ACC112 (cell line): ENCODE results near the gene SMAD1.
"Not testable (repeated sequence)": the region's sequence is repeated elsewhere in the genome, so short reads cannot be mapped to it uniquely, and the experiment has no call there.

ENCODE experiments used
- H2AFZ ChIP-seq: fragments of 200-600 bp; sonication (generic); one replicate; pipeline ENCODE4 v1.6.0; 2017; ENCODE audit warnings: antibody characterized with exemption, low read length; ENCODE audit not compliant: unreplicated experiment
- H3K27ac ChIP-seq: fragments of 200-600 bp; sonication (generic); 2 replicates; pipeline ENCODE4 v1.5.1; 2014; ENCODE audit warnings: low read depth, mild to moderate bottlenecking, antibody characterized with exemption, low read length, moderate library complexity
- H3K27me3 ChIP-seq: fragments of 200-600 bp; sonication (generic); 2 replicates; pipeline ENCODE4 v1.6.1; 2014; ENCODE audit warnings: mild to moderate bottlenecking, antibody characterized with exemption, low read length, moderate library complexity, mixed read lengths; ENCODE audit not compliant: insufficient read depth
- H3K36me3 ChIP-seq: fragments of 200-600 bp; sonication (generic); 2 replicates; pipeline ENCODE4 v1.6.1; 2016; ENCODE audit warnings: mild to moderate bottlenecking, antibody characterized with exemption, low read length, moderate library complexity, mixed read lengths; ENCODE audit not compliant: insufficient read depth
- H3K4me1 ChIP-seq: fragments of 200-600 bp; sonication (generic); one replicate; pipeline ENCODE4 v1.6.1; 2016; ENCODE audit warnings: low read length, mixed read lengths; ENCODE audit not compliant: insufficient read depth, unreplicated experiment, control insufficient read depth
- H3K4me3 ChIP-seq: fragments of 200-600 bp; sonication (generic); 2 replicates; pipeline ENCODE4 v1.5.1; 2014; ENCODE audit warnings: mild to moderate bottlenecking, low read depth, low read length
- H3K79me2 ChIP-seq: fragments of 200-600 bp; sonication (generic); one replicate; pipeline ENCODE4 v1.6.0; 2016; ENCODE audit warnings: low read length; ENCODE audit not compliant: control insufficient read depth, unreplicated experiment, insufficient read depth

Gene SMAD1

DNA sequence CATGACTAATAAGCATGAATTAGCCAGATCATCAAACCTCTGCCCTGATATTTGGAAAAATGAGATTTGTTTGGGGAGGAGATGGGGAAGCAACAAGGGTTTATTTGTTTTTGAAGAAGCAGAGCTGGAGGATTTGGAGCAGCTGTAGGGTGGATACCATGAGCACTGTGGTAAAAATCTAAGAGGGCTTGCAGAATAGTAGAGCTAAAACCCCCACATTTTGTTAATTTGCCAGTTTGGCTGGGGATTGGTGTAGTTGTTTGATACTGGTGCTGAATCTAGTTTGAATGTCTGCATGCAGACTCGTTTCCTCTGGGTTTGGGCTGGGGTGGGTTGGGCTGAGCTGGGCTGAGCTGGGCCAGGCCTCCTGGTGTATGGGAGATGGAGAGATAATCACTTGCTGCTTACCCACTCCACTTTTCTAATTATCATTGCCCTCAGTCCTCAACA lies 43.7 kb downstream of the SMAD1 start:
- H3K4me1 ChIP-seq: no peaks in the 10 kb centered on the region
- H3K79me2 ChIP-seq: no peaks in the 10 kb centered on the region
- H2AFZ ChIP-seq: no peak overlapping the region
- H3K27ac ChIP-seq: no peak overlapping the region
- H3K36me3 ChIP-seq: no peaks in the 10 kb centered on the region
- no peaks in the 10 kb centered on the region for H3K27me3 ChIP-seq
- H3K4me3 ChIP-seq: no peak overlapping the region

DNA sequence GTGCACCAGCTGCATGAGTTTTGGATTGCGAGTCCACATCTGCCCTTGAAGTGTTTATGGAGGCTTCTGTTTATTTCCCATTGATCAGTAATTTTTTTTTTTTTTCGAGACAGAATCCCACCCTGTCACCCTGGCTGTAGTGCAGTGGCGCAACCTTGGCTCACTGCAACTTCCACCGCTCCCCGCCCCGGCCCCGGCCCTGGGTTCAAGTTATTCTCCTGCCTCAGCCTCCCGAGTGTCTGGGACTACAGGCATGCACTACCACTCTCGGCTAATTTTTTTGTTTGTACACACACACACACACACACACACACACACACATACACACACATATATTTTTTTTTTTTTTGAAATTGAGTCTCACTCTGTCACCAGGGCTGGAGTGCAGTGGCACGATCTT lies 46.1 kb downstream of the SMAD1 start:
- no peak overlapping the region for H3K4me3 ChIP-seq
- H3K36me3 ChIP-seq: no peaks in the 10 kb centered on the region
- no peak overlapping the region for H3K27ac ChIP-seq
- H3K27me3 ChIP-seq: no peaks in the 10 kb centered on the region
- no peaks in the 10 kb centered on the region for H3K4me1 ChIP-seq
- no peak overlapping the region for H2AFZ ChIP-seq
- no peaks in the 10 kb centered on the region for H3K79me2 ChIP-seq

DNA sequence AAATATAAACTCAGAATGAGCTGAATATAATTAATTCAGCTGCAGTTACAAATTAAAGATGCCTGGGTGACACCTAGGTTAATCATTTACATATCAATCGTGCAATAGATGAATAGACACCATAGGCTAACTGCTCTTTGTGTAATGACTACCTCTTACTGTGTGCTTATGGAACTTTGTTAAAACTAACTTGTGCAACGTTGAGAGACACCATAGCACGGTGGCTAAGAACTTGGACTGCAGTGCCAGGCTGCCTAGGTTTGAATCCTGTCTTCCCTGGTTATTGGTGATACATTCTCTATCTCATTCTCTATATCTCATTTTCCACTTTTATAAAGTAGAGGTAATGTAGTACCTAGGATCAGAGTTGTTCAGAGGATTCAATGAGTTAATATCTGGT lies 46.9 kb downstream of the SMAD1 start:
- Histone ChIP-seq H2AFZ (no peak overlapping the region), H3K4me3 (no peak overlapping the region), H3K4me1 (no peaks in the 10 kb centered on the region), H3K36me3 (no peaks in the 10 kb centered on the region), H3K27ac (no peak overlapping the region), H3K27me3 (no peaks in the 10 kb centered on the region), H3K79me2 (no peaks in the 10 kb centered on the region)

DNA sequence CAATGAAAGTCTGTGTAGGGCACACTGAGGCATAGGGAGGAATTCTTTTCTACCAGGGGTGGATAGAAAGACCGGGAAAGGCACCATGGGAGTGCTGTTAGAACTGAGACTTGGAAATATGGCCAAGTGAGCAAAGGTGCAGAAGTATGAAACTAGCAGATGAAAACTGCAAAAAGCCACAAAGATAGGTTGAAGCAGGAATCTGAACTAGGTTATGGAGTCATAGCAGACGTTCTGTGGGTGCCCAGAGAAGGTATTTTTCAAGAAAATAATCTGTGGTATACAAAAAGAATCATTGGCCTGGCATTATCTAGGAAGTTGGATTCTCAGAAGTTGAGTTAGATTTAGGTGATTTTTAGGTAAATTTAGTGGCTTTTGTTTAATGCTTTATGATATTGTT lies 48.5 kb downstream of the SMAD1 start:
- Histone ChIP-seq H3K79me2 (no peaks in the 10 kb centered on the region), H3K36me3 (no peaks in the 10 kb centered on the region), H3K4me1 (no peaks in the 10 kb centered on the region), H2AFZ (no peak overlapping the region), H3K4me3 (no peak overlapping the region), H3K27me3 (no peaks in the 10 kb centered on the region), H3K27ac (no peak overlapping the region)

GRCh38 chr4:145530662-145531061 lies 49.0 kb downstream of the SMAD1 start:
- no peak overlapping the region for H2AFZ ChIP-seq
- no peak overlapping the region for H3K4me3 ChIP-seq
- no peaks in the 10 kb centered on the region for H3K27me3 ChIP-seq
- H3K27ac ChIP-seq: no peak overlapping the region
- H3K36me3 ChIP-seq: no peaks in the 10 kb centered on the region
- no peaks in the 10 kb centered on the region for H3K79me2 ChIP-seq
- no peaks in the 10 kb centered on the region for H3K4me1 ChIP-seq

DNA sequence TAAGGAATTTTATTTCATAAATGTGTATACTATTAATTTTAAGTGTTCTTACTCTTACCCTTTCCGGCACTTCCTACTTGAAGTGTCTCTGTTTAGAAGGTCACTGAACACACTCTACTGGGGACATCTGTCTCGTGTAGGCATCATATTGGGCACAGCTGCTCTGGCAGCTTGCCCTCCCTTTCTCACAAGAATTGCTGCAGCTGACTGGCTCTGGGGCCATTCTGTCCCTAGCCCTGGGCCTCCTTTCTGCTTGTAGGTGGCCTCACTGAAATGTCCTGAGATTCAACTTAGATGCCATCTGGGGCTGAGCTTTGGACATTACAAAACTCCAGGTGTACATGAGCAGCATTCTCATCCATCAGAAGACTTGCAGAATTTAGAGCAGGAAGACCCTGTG lies 49.6 kb downstream of the SMAD1 start:
- Histone ChIP-seq H3K4me3 (no peak overlapping the region), H3K79me2 (no peaks in the 10 kb centered on the region), H3K27me3 (no peaks in the 10 kb centered on the region), H3K36me3 (no peaks in the 10 kb centered on the region), H2AFZ (no peak overlapping the region), H3K4me1 (no peaks in the 10 kb centered on the region), H3K27ac (no peak overlapping the region)

- no peaks in the 10 kb centered on the region for H3K4me1 ChIP-seq
These were observed 50.2 kb downstream of the SMAD1 start for GRCh38 chr4:145531859-145532258.

GRCh38 chr4:145533001-145533400 lies 51.3 kb downstream of the SMAD1 start:
- Histone ChIP-seq H3K79me2 (no peaks in the 10 kb centered on the region), H3K4me3 (no peak overlapping the region), H3K36me3 (no peaks in the 10 kb centered on the region), H3K4me1 (no peaks in the 10 kb centered on the region), H3K27ac (no peak overlapping the region), H2AFZ (no peak overlapping the region), H3K27me3 (no peaks in the 10 kb centered on the region)

More at GRCh38 chr4:145531859-145532258, 50.2 kb downstream of the SMAD1 start:
- no peak overlapping the region for H3K27ac ChIP-seq
- no peaks in the 10 kb centered on the region for H3K36me3 ChIP-seq
- no peak overlapping the region for H2AFZ ChIP-seq
- H3K79me2 ChIP-seq: no peaks in the 10 kb centered on the region
- H3K27me3 ChIP-seq: no peaks in the 10 kb centered on the region
- H3K4me3 ChIP-seq: no peak overlapping the region

- H3K79me2 ChIP-seq, H3K4me1 ChIP-seq, H3K36me3 ChIP-seq, H3K27me3 ChIP-seq, H3K27ac ChIP-seq, H2AFZ ChIP-seq, H3K4me3 ChIP-seq: not testable (repeated sequence)
These were observed 51.8 kb downstream of the SMAD1 start for GRCh38 chr4:145533415-145533814.

- Histone ChIP-seq H3K4me1 (no peaks in the 10 kb centered on the region), H3K36me3 (no peaks in the 10 kb centered on the region), H3K27me3 (no peaks in the 10 kb centered on the region), H3K4me3 (no peak overlapping the region), H3K27ac (no peak overlapping the region), H2AFZ (no peak overlapping the region), H3K79me2 (no peaks in the 10 kb centered on the region)
These were observed 52.3 kb downstream of the SMAD1 start for GRCh38 chr4:145533961-145534360.

- no peak overlapping the region for H3K27ac ChIP-seq
- no peak overlapping the region for H3K4me3 ChIP-seq
- H2AFZ ChIP-seq: no peak overlapping the region
- no peaks in the 10 kb centered on the region for H3K4me1 ChIP-seq
- H3K27me3 ChIP-seq: no peaks in the 10 kb centered on the region
- H3K36me3 ChIP-seq: no peaks in the 10 kb centered on the region
- H3K79me2 ChIP-seq: no peaks in the 10 kb centered on the region
These were observed 53.5 kb downstream of the SMAD1 start for GRCh38 chr4:145535202-145535601.
